Measurements from ENCODE around the gene TMEM87B.
"Not testable (repeated sequence)": the region's sequence is repeated elsewhere in the genome, so short reads cannot be mapped to it uniquely, and the experiment has no call there.

The TMEM87B gene

DNA sequence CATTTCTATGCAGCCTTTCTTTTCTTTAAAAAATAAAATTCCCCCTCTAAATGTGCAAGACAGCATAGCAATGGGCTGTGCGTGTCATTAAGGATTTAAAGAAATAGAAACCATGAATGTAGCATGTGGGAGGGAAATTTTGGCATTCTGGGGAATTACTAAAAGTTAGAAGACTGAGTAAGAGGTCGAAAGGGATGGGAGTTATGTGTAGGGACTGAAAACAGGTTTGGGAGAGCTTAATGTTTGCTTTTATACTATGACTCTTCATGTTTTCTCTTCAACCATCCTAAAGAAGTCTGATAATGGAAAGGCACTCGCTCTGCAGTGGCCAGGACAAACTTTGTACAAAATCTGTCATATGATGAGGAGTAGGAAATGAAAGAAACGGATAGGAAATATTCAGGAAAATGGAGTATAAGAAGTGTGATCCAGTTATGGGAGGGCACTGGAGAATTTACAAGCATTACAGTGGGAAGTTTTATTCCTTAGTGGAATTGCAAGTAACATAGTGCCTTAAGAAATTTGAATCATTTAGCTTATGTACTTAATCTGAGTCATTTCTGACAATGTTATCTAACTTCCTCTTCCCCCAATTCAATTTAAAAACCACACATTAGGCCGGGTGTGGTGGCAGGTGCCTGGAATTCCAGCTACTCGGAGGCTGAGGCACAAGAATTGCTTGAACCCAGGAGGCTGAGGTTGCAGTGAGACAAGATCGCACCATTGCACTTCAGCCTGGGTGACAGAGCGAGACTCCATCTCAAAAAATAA lies 20.6 kb downstream of the TMEM87B start:
- no peak for DNase-seq

DNA sequence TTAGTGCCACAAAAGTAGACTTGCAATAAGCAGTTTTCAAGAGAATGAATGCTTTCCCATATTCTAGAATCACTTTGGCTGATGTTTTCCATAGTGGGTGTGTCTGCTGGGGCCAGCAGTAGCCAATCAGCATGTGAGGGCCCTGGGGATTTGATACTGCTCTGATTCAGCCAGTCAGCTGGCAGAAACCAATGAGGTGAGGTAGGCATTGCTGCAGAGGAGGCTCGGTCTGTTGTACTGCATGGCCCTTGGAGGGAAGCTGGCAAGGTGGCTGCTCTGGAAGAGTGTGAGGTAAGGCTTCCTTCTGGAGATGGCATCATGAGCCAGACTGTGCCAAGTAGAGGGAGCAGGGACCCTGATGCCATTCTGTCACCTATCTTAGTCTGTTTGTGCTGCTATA lies 22.7 kb downstream of the TMEM87B start:
- no peak for DNase-seq

DNA sequence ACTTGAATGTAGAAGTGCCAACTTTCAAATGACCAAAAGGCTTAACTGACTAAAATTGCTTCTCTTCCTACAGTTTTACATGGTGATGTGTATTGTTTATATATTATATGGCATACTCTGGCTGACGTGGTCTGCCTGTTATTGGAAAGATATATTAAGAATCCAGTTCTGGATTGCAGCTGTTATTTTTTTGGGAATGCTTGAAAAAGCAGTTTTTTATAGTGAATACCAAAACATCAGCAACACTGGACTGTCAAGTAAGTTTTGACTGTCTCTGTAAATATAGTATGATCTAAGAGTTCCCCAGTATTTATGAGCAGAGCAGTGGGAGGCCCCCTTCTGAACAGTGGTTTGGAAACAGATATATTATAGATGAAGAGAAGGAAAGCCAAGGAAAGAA lies 26.2 kb downstream of the TMEM87B start:
- DNase-seq, result no peak

DNA sequence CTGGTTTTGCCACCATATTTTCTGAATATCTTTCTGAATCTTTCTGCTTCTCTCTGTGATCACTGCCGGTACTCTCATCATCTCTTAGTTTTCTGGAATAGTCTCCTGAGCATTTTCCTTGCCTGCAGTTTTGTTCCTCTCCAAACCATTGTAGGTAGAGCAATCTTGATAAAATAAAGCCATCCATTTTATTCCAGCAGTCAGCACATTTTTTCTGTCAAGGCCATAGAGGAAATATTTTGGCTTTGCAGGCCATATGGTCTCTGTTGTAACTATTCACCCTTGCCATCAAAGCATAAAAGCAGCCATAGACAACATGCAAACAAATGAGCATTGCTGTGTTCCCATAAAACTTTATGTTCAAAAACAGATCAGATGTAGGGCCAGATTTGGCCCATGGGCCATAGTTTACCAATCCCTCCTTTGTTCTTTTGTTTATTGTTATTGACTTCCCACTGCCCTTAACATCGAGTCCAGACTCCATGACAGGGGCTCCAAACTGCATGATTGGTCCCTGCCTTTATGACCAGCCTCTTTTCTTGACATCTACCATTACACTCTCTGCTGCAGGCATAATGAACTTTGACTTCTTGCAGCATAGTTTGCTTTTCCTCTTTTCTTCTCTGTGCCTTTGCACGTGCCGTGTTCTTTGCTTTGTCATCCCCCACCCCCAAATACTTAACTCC lies 29.8 kb downstream of the TMEM87B start:
- no peak for DNase-seq

DNA sequence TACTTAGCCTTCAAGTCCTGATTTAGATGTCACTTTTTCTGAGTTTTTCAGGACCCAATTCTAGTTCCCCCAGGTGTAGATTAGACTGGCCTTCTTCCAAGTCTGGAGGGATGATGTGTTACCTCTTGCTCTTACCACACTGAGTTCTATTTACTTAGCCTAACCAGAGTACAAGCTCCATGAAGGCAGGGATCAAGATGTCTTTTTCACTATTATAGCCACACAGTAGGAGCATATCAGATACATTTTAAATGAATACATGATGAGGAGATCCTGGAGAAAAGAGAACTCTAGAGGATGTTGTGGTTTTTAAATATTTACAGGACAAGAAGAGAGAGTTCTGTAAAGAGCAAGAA lies 30.3 kb downstream of the TMEM87B start:
- DNase-seq, result no peak

DNA sequence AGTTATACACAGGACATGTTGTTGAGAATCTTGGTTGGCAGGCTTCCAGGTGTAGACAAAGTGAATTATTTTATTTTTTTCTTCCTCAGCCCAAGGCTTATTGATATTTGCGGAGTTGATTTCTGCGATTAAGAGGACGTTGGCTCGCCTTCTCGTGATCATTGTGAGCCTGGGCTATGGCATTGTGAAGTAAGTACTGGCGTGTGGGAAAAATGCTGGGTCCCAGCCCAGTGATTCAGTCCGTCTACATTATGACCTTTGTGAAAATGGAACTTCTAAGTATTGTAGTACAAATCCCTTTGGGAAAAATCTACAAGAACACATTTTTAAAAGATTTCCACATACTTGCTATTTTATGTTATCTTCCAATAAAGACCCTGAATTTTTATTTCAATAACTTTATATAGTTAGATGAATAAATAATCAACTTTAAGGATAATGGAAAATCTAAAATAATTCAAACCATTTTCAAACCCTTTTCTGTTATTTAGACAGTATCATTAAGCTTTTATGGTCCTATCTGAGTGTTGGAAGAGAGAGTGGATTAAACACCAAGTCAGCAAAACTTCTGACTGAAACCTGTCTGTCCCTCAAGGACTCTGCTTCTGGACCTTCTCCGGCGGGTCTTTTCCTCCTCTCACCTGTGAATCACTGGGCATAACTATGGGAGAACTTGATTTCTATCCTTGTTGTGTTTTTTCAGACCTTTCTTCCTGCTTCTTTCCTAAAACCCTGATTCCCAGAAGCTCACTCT lies 31.0 kb downstream of the TMEM87B start:
- no peak for DNase-seq

DNA sequence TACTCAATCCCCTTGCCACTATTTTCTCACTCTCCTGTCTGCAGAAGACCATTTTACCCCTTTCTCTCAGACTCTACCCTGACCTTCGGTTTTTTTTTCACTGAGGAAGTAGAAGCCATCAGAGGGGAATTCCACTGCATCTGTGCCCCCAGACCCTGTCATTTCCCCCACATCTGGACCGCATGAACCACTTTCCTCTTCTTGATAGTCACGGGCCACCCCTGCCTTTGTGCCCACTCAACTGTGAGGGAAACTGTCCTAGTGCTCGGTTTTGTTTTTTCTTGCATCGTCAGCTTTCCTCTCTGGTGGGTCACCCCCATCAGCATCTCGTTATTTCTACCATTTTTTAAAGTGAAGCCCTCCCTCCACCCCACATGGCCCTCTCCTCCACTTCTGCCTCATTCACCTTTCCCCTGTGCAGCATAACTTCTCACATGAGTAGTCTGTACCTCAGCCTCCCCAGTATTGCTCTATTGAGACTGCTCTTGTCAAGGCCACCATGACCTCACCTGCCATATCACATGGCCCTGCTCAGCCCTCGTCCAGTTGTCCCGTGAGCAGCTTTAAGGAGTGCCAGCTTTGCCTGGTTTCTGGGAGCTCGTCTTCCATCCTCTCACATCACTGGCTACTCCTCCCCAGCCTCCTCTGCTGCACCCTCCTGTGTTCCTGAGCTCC lies 32.4 kb downstream of the TMEM87B start:
- DNase-seq, result no peak

DNA sequence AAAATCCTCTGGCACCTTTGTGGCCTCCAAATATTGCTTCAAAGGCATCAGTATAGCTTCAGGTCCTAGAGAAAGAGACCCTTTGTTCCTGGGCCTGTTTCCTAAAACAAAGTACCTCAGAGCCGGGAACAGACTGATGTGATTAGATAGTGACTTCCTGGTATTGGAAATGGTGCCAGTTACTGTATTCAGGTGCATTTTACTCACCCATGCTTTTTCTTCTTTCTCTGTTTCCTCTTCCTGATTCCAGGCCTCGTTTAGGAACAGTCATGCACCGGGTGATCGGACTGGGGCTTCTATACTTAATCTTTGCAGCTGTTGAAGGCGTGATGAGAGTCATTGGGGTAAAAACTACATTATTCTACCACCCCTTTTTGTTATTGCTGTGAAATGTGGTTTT lies 34.3 kb downstream of the TMEM87B start:
- DNase-seq, result no peak

DNA sequence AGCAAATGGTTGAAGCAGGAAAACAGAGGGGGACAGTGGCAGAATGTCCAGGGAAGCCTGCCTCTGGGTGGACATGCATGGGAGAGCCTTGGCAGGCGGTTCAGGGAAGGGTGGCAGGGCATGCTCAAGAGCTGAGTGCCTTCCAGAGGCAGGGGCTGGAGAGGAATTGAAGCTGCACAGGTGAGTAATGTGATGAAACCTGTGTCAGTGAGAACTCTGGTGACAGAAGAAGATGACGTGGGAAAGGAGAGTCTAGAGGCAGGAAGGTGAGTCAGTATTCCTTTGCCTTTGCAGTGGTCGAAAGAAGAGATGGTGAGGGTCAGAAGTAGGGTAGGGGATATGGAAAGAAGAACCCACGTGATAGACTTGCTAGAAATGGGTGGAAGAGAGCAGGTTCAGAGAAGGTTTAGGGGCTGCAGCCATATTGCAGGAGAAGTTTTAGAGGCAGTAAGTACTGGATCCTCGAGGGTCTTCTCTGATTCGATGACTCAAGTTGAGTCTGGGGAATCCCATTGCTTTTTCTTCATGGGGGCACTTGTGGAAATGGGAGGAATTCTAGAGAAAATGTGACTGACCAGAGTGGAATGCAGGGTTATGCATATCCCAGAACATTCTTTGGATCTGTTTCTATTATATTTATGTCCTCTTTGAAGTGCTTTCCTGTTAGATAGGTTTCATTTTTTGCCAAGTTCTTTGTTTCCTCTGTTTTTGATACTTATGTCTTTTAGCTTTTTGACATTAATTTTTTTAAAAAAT lies 37.4 kb downstream of the TMEM87B start:
- no peak for DNase-seq

DNA sequence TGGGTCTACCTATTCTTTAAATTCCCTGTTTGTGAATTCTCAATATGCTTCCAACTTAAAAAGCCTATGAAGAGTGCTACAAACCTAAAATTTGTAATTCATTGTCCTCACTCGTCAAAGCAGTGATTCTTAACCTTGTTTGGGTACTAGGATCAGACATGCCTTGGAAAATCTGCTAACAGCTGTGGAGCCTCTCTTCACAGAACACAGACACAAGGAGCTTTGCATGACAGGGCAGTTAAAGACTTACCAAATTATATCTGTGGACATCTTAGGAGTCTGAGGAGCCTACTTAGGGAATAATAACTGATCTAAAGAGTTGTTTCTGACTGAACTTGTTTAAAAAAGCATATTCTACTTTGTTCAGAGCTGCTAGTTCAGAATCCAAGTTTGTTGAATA lies 38.1 kb downstream of the TMEM87B start:
- DNase-seq, result no peak

DNA sequence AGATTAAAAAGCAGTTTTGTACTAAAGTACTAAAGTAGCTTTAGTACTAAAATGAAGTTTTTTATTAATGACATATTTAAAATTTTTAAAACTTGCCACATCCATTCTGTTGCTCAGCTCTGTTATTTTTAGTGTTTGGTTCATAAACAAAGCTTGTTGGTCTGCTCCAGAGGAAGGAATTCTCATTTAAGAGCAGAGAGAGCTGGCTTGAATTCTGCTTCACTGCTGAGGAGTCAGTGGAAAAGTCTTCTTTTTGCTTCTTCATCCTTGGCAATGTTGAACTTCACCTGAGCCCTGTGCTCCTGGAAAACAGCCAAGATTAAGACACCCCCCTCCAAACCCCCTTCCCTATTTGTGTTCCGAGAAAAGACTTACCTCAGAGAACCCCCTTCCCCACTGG lies 40.6 kb downstream of the TMEM87B start:
- no peak for DNase-seq

DNA sequence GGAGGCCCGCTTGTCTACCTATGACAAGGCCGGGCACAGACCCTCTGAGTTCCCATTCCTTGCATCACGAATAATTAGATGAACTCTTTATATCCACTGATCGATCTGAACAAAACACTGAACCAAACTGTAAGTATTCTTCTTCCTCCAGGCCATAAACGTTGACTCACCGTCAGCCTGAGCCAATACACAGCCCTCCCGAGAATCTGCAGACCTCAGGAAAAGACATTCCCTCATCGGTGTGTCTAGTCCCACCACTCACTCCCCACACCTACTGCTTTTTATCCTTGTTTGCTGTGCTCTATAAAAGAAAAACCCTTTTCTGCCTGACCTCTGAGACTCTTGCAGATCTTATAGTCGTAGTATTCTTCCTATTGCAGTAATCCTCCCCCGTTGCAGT lies 41.0 kb downstream of the TMEM87B start:
- DNase-seq, result no peak

DNA sequence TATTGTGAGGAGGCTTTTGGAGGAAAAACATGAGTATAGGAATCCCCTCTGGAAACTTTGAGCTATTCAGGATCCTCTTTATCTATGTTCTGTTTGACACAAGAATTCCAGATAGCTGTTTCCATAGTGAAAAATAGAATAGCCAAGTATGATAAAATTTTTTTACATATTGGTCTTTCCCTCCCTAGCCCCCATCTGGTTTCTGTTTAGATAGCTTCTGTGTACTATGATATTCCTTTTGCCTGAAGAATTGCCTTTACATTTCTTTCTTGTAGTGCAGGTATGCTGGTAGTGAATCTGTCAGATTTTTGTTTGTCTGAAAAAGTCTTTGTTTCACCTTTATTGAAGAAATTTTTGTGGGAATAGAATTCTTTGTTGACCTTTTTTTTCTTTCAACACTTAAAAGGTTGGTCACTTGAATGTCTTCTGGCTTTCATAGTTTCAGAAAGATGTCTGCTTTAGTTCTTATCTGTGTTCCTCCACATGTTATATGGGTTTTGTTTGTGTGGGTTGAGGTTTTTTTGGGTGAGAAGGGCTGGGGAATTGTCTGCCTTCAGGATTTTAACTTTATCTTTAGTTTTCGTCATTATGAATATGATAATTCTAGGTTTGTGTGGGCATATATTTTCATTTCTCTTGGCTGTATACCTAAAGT lies 53.2 kb downstream of the TMEM87B start:
- no peak for DNase-seq

DNA sequence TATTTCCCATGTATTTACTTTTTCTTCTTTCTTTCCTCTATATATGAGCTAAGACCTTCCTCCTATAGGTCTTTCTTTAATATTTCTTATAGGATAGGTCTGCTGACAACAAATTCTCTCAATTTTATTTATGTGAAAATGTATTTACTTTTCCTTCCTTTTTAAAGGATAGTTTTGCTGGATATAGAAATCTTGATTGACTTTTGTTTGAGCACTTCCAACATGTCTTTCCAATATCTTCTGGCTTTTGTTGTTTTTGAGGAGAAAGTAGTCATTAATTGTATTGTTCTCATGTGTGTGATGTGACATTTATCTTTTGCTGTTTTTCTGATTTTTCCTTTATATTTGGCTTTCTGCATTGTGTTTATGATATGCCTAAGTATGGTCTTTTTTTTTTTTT lies 54.2 kb downstream of the TMEM87B start:
- no peak for DNase-seq

DNA sequence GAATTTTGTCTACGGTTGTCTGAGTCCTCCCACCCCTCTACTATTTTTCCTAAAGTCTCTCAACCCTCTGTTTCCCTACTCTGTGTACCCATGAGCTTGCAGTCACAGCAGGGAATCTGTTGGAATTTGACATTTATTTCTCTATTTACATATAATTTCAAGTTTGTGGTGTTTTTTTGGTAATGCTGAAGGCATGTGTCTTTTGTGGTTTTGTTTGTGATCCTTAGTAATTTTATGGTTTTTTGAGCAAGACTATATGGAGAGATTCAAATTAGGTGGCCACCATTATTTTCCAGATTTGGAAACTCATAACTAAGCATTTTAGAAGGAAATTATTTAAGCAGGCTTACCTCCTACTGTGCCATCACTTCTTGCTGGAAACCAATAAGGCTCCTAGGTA lies 55.9 kb downstream of the TMEM87B start:
- no peak for DNase-seq

DNA sequence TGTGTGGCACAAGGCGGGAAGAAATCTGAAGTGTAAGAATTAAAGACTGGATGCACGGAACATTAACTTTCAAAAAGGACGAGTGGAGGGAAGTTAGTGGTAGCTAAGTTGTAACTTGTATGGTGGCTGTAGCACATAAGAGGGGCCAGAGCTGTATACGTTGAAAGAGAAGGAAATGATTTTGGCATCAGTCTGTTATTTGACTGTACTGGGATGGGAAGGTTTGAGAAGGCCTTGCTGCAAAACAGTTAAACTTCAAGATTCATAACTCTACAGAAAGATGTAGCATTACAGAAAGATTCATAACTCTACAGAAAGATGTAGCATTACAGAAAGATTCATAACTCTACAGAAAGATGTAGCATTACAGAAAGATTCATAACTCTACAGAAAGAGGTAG lies 58.3 kb downstream of the TMEM87B start:
- DNase-seq, result not testable (repeated sequence)

DNA sequence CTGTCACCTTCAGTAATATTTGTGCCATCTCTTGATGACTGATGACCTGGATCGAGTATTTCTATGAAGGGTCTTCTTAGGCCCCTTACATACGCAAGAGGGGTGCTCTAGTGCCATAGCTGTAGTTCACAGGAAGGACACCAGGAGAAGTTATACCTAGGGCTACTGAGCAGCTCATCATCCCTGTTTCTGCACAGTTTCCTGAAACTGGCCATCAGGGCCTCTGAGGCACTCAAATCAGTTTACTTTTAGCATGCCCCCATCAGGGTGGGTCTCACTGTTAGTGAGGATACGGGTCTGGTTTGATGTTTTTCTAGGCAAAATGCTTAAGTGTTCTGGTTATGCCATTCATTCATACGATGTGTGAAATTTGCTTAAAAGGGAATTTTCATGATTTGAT lies 63.1 kb downstream of the TMEM87B start:
- DNase-seq, result no peak

DNA sequence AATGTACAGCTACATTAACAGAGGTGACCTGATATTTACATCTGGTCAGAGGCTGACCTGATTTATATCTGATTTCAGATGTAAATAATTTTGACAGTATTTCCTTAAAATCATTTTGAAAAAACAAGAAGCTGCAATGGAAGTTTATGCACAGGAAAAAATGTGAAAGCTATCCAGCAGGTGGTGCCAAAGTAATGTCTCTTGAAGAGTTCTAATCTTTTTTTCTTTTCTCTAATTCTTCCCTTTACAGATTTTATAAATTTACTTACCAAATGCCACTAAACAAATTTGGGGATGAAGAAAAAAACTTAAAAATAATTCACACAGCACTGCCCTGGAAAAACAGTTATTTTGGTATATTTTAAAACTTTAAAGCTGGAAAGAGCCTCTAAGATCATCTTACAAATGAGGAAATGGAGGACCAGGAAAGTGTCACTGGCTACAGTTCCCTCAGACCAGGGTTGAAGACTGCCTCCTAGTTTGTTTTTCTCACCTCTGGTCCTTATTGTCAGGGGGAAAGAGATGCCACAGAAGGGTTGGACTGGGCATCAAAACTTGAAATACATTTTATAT lies 66.7 kb downstream of the TMEM87B start:
- DNase-seq, result peak; percentile 66

DNA sequence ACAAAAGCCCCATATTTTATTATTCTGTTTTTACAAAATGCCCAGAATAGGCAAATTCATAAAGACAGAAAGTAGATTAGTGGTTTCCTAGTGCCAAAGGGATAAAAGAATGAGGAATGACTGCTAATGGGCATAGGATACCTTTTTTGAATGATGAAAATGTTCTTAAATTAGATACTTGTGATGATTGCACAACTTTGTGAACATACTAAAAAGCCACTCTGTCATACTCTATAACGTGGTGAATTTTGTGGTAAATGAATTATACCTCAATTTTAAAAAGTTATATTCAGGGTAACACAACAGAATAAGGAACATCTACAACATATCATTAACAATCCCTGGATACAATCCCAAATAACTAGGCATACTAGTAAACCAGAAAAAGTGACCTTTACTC lies 74.0 kb downstream of the TMEM87B start:
- DNase-seq, result no peak

DNA sequence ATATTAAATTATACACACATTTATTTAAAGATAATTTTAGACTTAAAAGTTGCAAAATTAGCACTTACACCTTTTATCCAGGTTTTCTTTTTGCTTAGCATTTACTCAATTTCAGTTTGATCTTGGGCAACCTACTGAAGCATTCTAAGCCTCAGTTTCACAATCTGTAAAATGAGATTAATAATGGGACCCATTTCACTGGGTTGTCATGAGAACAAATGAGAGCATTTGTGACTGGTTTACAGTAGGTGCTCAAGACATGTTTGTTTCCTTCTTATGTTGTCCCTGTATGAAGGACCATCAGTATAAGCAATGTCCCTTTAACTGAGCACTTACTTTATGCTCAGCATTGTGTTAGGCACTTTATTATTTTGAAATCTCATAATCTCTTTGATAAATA lies 78.3 kb downstream of the TMEM87B start:
- DNase-seq, result no peak

DNA sequence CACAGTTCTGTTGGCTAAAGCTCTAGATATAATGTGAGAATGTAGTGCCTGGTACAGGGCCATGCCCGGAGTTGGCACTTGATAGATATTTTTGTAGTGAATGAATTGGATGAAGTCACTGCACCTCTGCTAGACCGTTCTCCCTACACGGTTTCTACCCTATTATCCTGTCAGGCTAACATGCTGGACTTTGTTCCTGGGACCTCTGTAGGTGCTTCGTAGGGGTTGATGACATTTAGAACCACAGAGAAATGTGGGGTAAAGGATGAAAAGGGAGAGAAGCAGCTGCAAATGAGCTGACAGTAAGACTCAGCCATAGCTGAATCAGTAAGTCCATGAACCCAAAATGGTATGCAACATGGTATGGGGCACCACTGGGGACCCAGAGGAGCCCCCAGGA lies 79.1 kb downstream of the TMEM87B start:
- no peak for DNase-seq

DNA sequence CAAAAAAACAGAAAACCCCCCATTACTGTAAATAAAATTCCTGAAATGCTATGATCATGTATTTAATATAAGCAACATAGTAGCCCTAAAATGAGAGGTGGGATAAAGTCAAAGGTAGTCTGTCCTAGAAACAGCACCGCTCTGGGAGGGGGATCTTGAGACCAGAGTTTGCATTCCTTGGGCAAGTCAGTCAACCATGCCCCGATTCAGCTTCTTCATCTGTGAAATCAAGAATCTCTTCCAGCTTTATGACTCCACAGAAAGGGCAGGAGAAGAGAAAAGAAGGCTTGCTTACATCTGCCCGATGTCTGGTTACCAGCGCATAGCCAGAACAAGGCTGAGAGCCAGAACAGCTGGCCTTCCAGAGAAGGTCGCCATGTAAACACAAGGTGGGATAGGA lies 81.0 kb downstream of the TMEM87B start:
- DNase-seq, result no peak
